Heart left ventricle (tissue), 13 donors: ENCODE measurements around the gene HPSE2.

ENCODE experiments used
- POLR2A ChIP-seq, 2 donors: fragments of 450-650 bp; IDR thresholded peaks; one replicate each; pipeline ENCODE4 v1.6.1; 2017; ENCODE audit warnings: antibody characterized with exemption in 2 of 2, mild to moderate bottlenecking in 2 of 2, moderate library complexity in 2 of 2
- TF ChIP-seq, protein P1 (sequence below), 12 donors: fragments of 200-600 bp; sonication (generic) in 4 of 12; IDR thresholded peaks; one replicate each; pipeline versions ENCODE4 v1.5.0 to v1.8.0; 2018 to 2022; ENCODE audit warnings: antibody characterized with exemption in 12 of 12, mild to moderate bottlenecking in 5 of 12
- donor health status: ischemic (EF 13 %, LVEDD 7.1; RV severe dilation, severe dysfunction).
- donor health status: DM: no; HTN: yes; CAD: no.
- donor health status: DM: no; HTN: no; CAD: no.
- donor health status: ischemic (EF 25% LVEDD 6.9; RV normal size, moderate dysfunction).
- donor health status: ischemic (EF 25% LVEDD 5.7; RV mildly dilated, moderate dysfunction).
- donor health status: ischemic (EF 35%, LVEDD 5.7; RV mildly dilated, moderate dysfunction).
- donor health status: nonischemic (EF 11% LVEDD 7.7; RV severe dilation, severe dysfunction).
- donor health status: DM: yes; HTN: yes; CAD: no.
- donor health status: PGD.
- donor health status: ischemic (EF 29% LVEDD 5.4; RV normal size, mild dysfunction).
- donor health status: nonischemic (EF 23%, LVEDD 6.1; RV moderate dilation, normal function).

DNA sequence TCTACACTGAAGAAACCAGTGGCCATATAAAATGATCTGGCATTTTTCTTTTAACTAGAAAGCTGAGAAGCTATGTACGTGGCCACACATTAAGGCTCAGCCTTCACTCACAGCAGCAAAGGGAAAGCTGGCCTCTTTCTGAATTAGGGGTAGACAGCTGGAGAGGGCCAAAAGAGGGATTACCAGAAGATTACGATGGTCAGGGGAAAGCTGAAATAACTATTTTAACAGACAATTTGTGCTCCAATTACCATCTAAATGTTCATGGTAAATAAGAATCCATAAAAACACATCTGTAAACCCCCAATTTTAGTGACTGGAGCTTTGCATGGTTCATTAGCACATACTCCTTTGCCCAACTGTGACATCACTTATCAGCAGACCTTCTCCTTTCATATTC, 314.3 kb downstream of the HPSE2 start:
- TF ChIP-seq POLR2A (IDR thresholded peaks at IDR 0.05) = no peak
- TF ChIP-seq, protein P1, sequence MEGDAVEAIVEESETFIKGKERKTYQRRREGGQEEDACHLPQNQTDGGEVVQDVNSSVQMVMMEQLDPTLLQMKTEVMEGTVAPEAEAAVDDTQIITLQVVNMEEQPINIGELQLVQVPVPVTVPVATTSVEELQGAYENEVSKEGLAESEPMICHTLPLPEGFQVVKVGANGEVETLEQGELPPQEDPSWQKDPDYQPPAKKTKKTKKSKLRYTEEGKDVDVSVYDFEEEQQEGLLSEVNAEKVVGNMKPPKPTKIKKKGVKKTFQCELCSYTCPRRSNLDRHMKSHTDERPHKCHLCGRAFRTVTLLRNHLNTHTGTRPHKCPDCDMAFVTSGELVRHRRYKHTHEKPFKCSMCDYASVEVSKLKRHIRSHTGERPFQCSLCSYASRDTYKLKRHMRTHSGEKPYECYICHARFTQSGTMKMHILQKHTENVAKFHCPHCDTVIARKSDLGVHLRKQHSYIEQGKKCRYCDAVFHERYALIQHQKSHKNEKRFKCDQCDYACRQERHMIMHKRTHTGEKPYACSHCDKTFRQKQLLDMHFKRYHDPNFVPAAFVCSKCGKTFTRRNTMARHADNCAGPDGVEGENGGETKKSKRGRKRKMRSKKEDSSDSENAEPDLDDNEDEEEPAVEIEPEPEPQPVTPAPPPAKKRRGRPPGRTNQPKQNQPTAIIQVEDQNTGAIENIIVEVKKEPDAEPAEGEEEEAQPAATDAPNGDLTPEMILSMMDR (IDR thresholded peaks at IDR 0.05) = no peak
